Measurements from ENCODE around the gene ANKS1B.
"Not testable (repeated sequence)": the region's sequence is repeated elsewhere in the genome, so short reads cannot be mapped to it uniquely, and the experiment has no call there.

The ANKS1B gene

GRCh38 chr12:99389751-99390150, 595.0 kb downstream of the ANKS1B start:
- DNase-seq (ENCODE audit: extremely low read depth in 1 of 2, low read depth in 1 of 2), result no peak

- no peak for DNase-seq (ENCODE audit: extremely low read depth in 1 of 2, low read depth in 1 of 2)
Observed at GRCh38 chr12:99388671-99389195, 596.0 kb downstream of the ANKS1B start.

- no peak for DNase-seq (ENCODE audit: extremely low read depth in 1 of 2, low read depth in 1 of 2)
Observed at GRCh38 chr12:99387661-99388060, 597.1 kb downstream of the ANKS1B start.

- no peak for DNase-seq (ENCODE audit: extremely low read depth in 1 of 2, low read depth in 1 of 2)
Observed at GRCh38 chr12:99386907-99387306, 597.8 kb downstream of the ANKS1B start.

GRCh38 chr12:99383258-99383657, 601.5 kb downstream of the ANKS1B start:
- DNase-seq (ENCODE audit: extremely low read depth in 1 of 2, low read depth in 1 of 2), result no peak

GRCh38 chr12:99381992-99382391, 602.7 kb downstream of the ANKS1B start:
- no peak for DNase-seq (ENCODE audit: extremely low read depth in 1 of 2, low read depth in 1 of 2)

GRCh38 chr12:99380701-99381100, 604.0 kb downstream of the ANKS1B start:
- no peak for DNase-seq (ENCODE audit: extremely low read depth in 1 of 2, low read depth in 1 of 2)

- DNase-seq (ENCODE audit: extremely low read depth in 1 of 2, low read depth in 1 of 2), result no peak
Observed at GRCh38 chr12:99374023-99374422, 610.7 kb downstream of the ANKS1B start.

- DNase-seq (ENCODE audit: extremely low read depth in 1 of 2, low read depth in 1 of 2), result no peak
Observed at GRCh38 chr12:99372257-99372920, 612.3 kb downstream of the ANKS1B start.

GRCh38 chr12:99370421-99371138, 614.2 kb downstream of the ANKS1B start:
- no peak for DNase-seq (ENCODE audit: extremely low read depth in 1 of 2, low read depth in 1 of 2)

- no peak for DNase-seq (ENCODE audit: extremely low read depth in 1 of 2, low read depth in 1 of 2)
Observed at GRCh38 chr12:99367181-99367580, 617.6 kb downstream of the ANKS1B start.

GRCh38 chr12:99352269-99352668, 632.5 kb downstream of the ANKS1B start:
- no peak for DNase-seq (ENCODE audit: extremely low read depth in 1 of 2, low read depth in 1 of 2)

GRCh38 chr12:99343960-99344359, 640.8 kb downstream of the ANKS1B start:
- no peak for DNase-seq (ENCODE audit: extremely low read depth in 1 of 2, low read depth in 1 of 2)

GRCh38 chr12:99339663-99340062, 645.1 kb downstream of the ANKS1B start:
- DNase-seq (ENCODE audit: extremely low read depth in 1 of 2, low read depth in 1 of 2), result no peak

- DNase-seq (ENCODE audit: extremely low read depth in 1 of 2, low read depth in 1 of 2), result no peak
Observed at GRCh38 chr12:99334285-99335056, 650.3 kb downstream of the ANKS1B start.

- no peak for DNase-seq (ENCODE audit: extremely low read depth in 1 of 2, low read depth in 1 of 2)
Observed at GRCh38 chr12:99332936-99333591, 651.7 kb downstream of the ANKS1B start.

- DNase-seq (ENCODE audit: extremely low read depth in 1 of 2, low read depth in 1 of 2), result no peak
Observed at GRCh38 chr12:99330216-99330615, 654.5 kb downstream of the ANKS1B start.

- not testable (repeated sequence) for DNase-seq (ENCODE audit: extremely low read depth in 1 of 2, low read depth in 1 of 2)
Observed at GRCh38 chr12:99321210-99321609, 663.5 kb downstream of the ANKS1B start.

GRCh38 chr12:99311373-99311772, 673.4 kb downstream of the ANKS1B start:
- no peak for DNase-seq (ENCODE audit: extremely low read depth in 1 of 2, low read depth in 1 of 2)

GRCh38 chr12:99309812-99310211, 674.9 kb downstream of the ANKS1B start:
- DNase-seq (ENCODE audit: extremely low read depth in 1 of 2, low read depth in 1 of 2), result no peak

- no peak for DNase-seq (ENCODE audit: extremely low read depth in 1 of 2, low read depth in 1 of 2)
Observed at GRCh38 chr12:99302874-99303273, 681.9 kb downstream of the ANKS1B start.
